Hematopoietic multipotent progenitor cell treated with erythropoietin and hydrocortisone succinate and interleukin-3 and kit ligand, for 6 days (in vitro differentiated cells): ENCODE results near the gene ZNF775.

Experiments
- DNase-seq: peaks from one replicate; pipeline ENCODE4 v3.0.0-alpha.2; 2015

ZNF775 gene

DNA sequence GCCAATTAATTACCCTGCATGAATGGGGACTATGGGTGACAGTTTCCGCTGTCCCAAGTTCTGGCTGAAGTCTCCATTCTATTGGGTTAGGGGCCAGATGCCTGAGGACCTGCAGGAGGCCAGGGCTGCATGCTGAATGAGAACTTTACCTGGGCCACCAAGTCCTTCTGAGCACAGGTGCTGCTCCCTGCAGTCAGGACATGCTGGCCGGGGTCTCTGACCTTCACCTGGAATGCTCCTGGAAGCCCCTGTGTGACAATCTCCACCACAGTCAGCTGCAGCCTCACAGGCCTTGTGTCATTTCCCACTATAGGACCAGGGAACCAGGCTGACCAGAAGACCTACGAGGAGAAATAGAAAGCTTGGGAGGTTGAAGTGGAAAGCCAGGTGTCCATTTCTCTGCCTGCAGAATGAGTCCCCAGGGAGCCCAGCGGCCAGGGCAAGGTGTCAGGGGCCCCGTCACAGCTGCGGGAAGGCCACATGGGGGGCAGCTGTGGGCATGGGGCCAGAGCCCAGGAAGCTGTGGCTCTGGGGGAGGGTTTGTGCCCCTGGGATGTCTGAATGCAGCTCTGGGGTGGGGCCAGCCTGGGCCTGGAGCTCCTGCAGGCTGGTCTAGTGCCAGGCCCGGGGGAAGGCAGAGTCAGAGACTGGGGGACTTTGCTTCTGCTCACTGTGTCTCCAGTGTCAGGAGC is 65.7 kb downstream of the ZNF775 start:
- DNase-seq = no peak

DNA sequence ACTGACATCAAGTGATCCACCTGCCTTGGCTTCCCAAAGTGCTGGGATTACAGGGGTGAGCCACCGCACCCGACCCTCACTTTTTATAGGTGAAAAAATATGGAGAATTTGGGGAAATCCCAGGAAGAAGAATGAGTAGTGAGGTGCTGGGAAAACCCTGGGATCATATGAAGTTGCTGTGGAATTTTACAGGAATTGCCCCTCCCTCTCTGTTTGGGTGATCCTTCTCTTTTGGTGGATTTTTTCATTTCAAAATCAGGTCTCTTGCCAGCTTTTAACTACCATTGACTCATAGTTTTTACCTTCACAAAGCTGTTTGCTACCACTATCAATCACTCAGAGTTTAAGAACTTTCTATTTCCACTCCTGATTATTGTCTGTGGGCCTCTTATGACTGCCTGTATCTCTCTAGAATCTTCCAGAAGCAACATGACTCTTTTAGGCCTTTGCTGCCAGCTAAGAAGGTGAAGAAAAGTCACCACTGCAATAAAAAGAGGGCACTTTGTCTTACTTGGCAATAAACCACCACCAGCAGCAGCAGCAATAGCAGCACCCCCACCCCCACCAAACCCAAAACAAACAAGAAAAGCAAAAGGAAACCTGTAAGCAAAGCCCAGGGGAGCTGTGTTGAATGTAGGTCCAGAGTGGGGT is 67.3 kb downstream of the ZNF775 start:
- DNase-seq = no peak
